Transverse colon (tissue), 3 donors: Measurements from ENCODE around the gene BCL11B.

ENCODE experiments used
- POLR2A ChIP-seq: fragments of 450-650 bp; IDR thresholded peaks from one replicate; pipeline ENCODE4 v1.6.1; 2016; ENCODE audit warnings: antibody characterized with exemption, mild to moderate bottlenecking, moderate library complexity
- TF ChIP-seq, protein P1 (sequence below), 5 experiments: fragments of 200-600 bp in 3 of 5; fragments of 450-650 bp in 2 of 5; sonication (generic) in 3 of 5; IDR thresholded peaks; 1 replicate in 2 of 5; 2 replicates in 3 of 5; pipeline ENCODE4 v1.5.1; 2016 to 2017; ENCODE audit warnings: antibody characterized with exemption in 5 of 5, inconsistent platforms in 3 of 5, mild to moderate bottlenecking in 2 of 5, moderate library complexity in 1 of 5

DNA sequence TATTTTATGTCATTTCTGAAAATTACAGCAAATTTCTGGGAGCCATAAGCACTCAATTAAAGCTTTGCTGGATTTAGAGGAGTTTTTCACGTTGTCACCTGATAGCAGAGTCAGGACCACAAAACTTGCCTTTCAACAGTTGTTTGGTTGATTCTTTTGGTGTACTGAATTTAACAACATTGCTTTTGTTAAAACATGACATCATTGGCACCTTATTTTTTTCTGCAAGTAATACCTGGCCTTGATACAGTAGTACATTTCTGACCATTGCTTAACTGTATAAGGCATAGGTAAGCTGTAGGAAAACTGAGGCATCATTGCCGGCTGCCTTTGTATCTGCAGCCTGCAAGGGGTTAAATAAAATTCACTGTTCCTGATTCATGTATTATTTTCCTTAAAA, 4.5 kb upstream of the BCL11B start:
- no peak for TF ChIP-seq POLR2A
- TF ChIP-seq, protein P1, sequence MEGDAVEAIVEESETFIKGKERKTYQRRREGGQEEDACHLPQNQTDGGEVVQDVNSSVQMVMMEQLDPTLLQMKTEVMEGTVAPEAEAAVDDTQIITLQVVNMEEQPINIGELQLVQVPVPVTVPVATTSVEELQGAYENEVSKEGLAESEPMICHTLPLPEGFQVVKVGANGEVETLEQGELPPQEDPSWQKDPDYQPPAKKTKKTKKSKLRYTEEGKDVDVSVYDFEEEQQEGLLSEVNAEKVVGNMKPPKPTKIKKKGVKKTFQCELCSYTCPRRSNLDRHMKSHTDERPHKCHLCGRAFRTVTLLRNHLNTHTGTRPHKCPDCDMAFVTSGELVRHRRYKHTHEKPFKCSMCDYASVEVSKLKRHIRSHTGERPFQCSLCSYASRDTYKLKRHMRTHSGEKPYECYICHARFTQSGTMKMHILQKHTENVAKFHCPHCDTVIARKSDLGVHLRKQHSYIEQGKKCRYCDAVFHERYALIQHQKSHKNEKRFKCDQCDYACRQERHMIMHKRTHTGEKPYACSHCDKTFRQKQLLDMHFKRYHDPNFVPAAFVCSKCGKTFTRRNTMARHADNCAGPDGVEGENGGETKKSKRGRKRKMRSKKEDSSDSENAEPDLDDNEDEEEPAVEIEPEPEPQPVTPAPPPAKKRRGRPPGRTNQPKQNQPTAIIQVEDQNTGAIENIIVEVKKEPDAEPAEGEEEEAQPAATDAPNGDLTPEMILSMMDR (IDR thresholded peaks at IDR 0.05) = no peak
